Head of caudate nucleus (tissue), 42 donors: ENCODE measurements around the gene CUX1.
"Not testable (repeated sequence)": the region's sequence is repeated elsewhere in the genome, so short reads cannot be mapped to it uniquely, and the experiment has no call there.

Experiments
- DNase-seq, 42 donors: peaks; one replicate each; pipeline versions ENCODE4 v3.0.0 to v3.0.0-alpha.2; 2020 to 2021; ENCODE audit warnings: mixed read lengths in 7 of 42
- intact Hi-C: fragments of 100-400 bp; cut with DNase I; formaldehyde crosslinking; loops from one replicate; pipeline ENCODE4 v1.15.0; 2022

The CUX1 gene

DNA sequence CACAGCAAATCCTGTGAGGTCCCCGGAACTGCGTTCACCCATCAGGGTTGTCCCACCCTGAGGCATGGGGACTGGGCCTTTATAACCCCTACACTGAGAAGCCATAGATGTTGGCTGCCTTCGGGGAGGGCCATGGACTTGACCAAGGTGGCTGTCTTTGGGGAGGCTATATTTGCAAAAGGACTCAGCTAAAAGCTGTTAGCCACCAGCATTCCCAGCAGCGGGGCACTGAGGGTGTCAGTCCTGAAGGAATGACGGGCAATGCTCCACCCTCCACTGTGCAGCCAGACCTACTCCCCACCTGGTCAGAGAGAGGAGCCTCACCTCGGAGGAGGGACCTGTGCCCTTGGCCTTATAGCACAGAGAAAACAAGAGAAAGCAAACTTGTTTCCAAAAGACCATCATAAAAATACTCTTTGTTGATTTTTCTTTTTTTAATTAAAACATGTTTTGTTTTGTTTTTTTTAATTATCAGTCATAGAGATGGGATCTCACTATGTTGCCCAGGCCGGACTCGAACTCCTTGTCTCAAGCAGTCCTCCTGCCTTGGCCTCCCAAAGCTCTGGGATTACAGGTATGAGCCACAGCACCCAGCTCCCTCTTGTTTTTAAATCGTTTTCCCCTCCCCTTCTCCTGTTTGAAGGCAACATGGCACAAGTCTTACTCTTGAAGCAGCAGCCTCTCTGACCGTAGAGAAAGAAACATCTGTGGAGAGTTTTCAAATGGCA is 26.7 kb upstream of the CUX1 start:
- no peak for DNase-seq
- intact Hi-C loops, result no loop called here

GRCh38 chr7:101792051-101792681 is 25.3 kb upstream of the CUX1 start:
- intact Hi-C loops, result no loop called here

GRCh38 chr7:101792682-101793071 is 24.7 kb upstream of the CUX1 start:
- DNase-seq, intact Hi-C loops: not testable (repeated sequence)

More at GRCh38 chr7:101792051-101792681, 25.3 kb upstream of the CUX1 start:
- DNase-seq, result no peak

DNA sequence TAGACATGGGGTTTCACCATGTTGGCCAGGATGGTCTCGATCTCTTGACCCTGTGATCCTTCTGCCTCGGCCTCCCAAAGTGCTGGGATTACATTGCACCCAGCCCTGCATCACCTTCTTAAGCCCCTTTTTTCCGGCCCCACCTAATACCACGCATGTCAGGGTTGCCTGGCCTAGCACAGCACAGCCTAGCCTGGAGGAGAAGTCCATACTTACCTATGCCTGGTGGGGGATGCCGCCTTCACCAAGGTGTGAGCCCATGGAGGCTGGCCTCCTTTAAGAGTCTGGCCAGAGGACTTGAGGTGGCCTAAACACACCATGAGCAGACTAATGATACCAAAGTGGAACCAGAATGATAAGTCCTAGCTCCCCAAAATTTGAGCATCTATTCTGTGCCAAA is 22.0 kb upstream of the CUX1 start:
- no peak for DNase-seq
- intact Hi-C loops, result no loop called here

DNA sequence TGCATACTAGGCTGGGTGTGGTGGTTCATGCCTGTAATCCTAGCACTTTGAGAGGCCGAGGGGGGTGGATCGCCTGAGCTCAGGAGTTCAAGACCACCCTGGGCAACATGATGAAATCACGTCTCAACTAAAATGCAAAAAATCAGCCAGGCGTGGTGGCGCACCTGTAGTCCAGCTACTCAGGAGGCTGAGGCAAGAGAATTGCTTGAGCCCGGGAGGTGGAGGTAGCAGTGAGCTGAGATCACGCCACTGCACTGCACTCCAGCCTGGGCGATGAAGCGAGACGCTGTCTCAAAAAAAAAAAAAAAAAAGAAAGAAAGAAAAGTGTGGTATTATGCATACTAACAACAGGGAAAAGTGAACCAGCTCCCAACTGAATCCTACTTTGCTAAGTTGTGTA is 19.3 kb upstream of the CUX1 start:
- intact Hi-C loops, DNase-seq: not testable (repeated sequence)

- intact Hi-C loops, result no loop called here
- DNase-seq, result peak in 1 of 42 donors; percentile 24
These were observed 14.0 kb upstream of the CUX1 start for GRCh38 chr7:101803203-101804087.

- intact Hi-C loops, result no loop called here
- DNase-seq, result no peak
These were observed 13.1 kb upstream of the CUX1 start for GRCh38 chr7:101804088-101804963.

- peak in 1 of 42 donors; percentile 22 for DNase-seq
- intact Hi-C loops, result no loop called here
These were observed 12.5 kb upstream of the CUX1 start for GRCh38 chr7:101804967-101805366.

DNA sequence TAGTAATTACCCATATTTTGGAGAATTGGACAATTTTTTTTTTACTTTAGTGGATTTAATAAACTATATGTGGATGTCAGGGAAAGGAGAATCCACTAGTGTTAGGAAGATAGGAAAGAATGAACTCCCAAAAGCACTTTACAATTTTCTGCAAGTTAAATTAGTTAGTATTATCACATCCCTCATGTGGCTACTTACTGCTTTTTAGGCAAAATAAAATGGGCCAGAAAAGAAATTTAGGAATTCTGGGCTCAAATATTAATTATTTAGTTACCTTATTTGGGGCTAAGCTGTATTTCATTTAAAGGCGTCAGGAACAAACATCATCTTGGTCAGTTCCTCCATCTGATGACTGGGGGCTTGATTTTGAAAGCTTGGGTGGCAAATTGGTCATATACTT is 4.8 kb upstream of the CUX1 start:
- intact Hi-C loops, result loop anchor here (10.0 kb wide), 2 partner anchors 302 to 422 kb away; no protein-coding TSS in a partner anchor
- no peak for DNase-seq

DNA sequence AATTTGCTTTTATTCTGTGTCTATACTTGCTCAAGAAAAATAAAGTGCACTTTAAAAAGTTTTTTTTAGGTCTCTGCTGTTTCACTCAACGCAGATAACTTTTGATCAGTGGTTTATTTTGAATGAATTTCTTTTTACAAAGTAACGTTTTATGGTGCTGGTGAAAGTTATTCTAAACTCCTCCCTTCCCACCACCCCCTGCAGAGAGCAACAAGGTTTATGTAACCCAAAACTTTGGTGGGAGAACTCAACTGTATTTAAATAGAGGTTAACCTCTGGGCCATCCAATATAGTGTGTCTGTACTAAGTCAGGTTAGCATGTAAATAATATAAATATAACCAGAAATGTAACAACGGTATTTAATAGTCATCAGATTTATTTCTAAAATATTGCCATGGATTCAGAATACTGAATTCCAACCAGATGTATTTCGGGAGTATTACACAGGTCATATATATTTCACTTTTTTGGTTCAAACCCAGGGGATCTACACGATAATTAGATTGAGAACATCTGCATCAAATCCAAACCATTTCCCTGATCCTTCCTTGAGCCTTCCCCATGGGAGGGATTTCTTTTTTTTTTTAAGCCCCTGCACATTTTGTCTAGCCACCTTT is 3.9 kb upstream of the CUX1 start:
- DNase-seq, result no peak
- intact Hi-C loops, result loop anchor here (10.0 kb wide), 2 partner anchors 301 to 421 kb away; no protein-coding TSS in a partner anchor

- intact Hi-C loops, result loop anchor here (10.0 kb wide), 2 partner anchors 300 to 420 kb away; no protein-coding TSS in a partner anchor
- peak in 39 of 42 donors; percentile 21 to 81 (median 58) for DNase-seq
These were observed 3.1 kb upstream of the CUX1 start for GRCh38 chr7:101814081-101814990.

- intact Hi-C loops, result loop anchor here (10.0 kb wide), 2 partner anchors 300 to 420 kb away; no protein-coding TSS in a partner anchor
These were observed 2.2 kb upstream of the CUX1 start for GRCh38 chr7:101814991-101815825.

DNA sequence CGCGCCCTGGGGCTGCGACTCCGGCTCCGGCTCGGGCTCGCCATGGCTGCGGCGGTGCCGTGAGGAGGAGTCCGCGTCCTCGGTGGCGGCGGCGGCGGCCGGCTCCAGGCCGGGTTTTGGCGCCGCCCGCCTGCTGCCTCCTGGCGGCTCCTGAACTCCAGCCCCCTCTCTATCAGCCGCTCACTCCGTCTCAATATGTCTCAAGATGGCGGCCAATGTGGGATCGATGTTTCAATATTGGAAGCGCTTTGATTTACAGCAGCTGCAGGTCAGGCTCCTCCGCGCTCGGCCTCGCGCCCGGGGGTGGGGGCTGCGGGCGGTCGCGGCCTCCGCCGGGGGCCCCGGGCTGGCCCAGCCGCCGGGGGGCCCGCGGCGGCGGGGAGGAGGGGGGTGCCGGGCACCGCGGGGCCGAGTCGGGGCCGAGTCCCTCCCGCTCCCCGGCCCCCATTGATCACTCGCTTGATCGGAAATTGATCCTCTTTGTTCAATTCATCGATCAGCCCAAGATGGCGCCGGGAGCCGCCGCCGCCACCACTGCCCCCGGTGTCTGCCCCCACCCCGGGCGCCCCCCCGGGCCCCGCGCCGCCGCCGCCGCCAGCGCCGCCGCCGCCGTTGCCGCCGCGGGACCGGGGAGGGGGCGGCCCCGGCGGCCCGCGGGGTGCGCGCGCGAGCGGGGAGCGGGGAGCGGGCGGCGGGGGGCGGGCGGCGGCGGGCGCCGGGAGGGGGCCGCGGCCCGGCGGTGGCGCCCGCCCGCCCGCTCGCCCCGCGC is 1.4 kb upstream of the CUX1 start:
- intact Hi-C loops, result loop anchor here (10.0 kb wide), 2 partner anchors 299 to 419 kb away; no protein-coding TSS in a partner anchor
- DNase-seq, result peak; percentile 19 to 84 (median 68)

More at GRCh38 chr7:101814991-101815825, 2.2 kb upstream of the CUX1 start:
- peak in 35 of 42 donors; percentile 35 to 80 (median 57) for DNase-seq

DNA sequence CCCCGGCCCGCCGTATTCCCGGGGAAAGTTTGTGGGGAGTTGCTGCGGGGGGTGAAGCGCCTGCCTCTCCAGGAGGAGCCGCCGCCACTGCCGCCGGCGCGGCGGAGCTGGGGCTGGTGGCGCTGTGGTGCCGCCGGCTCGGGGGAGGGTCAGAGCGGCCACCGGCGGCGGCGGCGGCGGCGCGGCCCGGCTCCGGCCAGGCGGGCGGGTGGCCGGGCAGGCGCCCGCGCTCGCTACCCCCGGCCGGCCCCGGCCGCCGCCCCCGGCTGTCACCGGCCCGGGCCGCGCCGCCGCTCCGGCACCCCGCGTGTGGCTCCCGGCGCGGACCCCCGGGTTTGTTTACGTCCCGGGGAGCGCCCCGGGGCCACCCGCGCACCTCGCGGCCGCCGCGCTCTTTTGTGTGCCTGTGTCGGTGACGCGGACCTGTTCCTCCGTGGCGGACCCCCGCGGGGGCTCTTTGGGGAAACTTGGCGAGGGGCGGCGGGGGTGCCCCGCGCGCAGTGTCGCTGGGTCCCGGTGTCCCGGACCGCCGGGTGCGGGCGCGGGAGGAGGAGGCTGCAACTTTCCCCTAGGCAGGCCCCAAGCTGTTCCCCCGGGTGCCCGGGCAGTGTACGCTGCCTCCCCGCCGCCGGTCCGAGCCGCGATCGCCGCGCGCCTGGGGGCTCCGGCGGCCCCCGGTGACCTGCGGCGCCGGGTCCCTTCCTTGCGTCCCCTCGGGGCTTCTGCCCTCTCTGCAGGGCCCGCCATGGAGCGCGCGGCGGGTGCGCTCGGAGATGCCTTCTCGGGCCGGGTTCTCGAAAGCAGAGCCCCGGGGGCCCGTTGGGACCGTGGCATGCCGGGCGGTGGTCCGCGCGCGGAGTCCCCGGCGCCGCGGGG is 593 bp upstream of the CUX1 start:
- DNase-seq, result peak in 37 of 42 donors; percentile 29 to 83 (median 65)
- intact Hi-C loops, result loop anchor here (10.0 kb wide), 2 partner anchors 298 to 418 kb away; no protein-coding TSS in a partner anchor
